ENCODE measurements around the gene IRGM. TPM values are rescaled to one million over a fixed set of nuclear protein-coding genes. Genes with fewer than 3 reads are reported as not detected.

The IRGM gene
- polyA plus RNA-seq, 12 donors: 0.14 to 0.55 (median 0.32) TPM; not detected in 4

- DNase-seq: no peak
These were observed 49.4 kb downstream of the IRGM start for GRCh38 chr5:150895431-150896428.

Other genes starting within 250 kb of the IRGM start
- gene SYNPO, start 205.9 kb upstream of the IRGM start, polyA plus RNA-seq (ENCODE audit: insufficient read length in 12 of 12): 10 to 100 TPM in 11 of 12 donors, not detected in 1; 21.9 to 45.2 (median 34.1) TPM
- 10 to 100 TPM in 8 of 12 donors, 1 to 10 TPM in 3, not detected in 1; 3.1 to 18.0 (median 10.7) TPM for gene MYOZ3, start 185.3 kb upstream of the IRGM start, polyA plus RNA-seq (ENCODE audit: insufficient read length in 12 of 12)
- gene RBM22, start 145.5 kb upstream of the IRGM start, polyA plus RNA-seq (ENCODE audit: insufficient read length in 12 of 12): 10 to 100 TPM in 11 of 12 donors, not detected in 1; 40.9 to 61.4 (median 46.7) TPM
- 10 to 100 TPM in 11 of 12 donors, not detected in 1; 28.2 to 52.4 (median 42.4) TPM for gene DCTN4, start 87.5 kb upstream of the IRGM start, polyA plus RNA-seq (ENCODE audit: insufficient read length in 12 of 12)
- gene SMIM3, start 67.8 kb upstream of the IRGM start, polyA plus RNA-seq (ENCODE audit: insufficient read length in 12 of 12): 10 to 100 TPM in 2 of 12 donors, 1 to 10 TPM in 9, not detected in 1; 6.3 to 10.6 (median 8.1) TPM
- gene ZNF300, start 58.5 kb downstream of the IRGM start, polyA plus RNA-seq (ENCODE audit: insufficient read length in 12 of 12): 10 to 100 TPM in 8 of 12 donors, 1 to 10 TPM in 3, not detected in 1; 7.2 to 24.9 (median 11.2) TPM
- 10 to 100 TPM in 11 of 12 donors, not detected in 1; 21.8 to 71.8 (median 51.7) TPM for gene GPX3, start 174.1 kb downstream of the IRGM start, polyA plus RNA-seq (ENCODE audit: insufficient read length in 12 of 12)
- gene TNIP1, start 234.5 kb downstream of the IRGM start, polyA plus RNA-seq (ENCODE audit: insufficient read length in 12 of 12): 100 to 1,000 TPM in 4 of 12 donors, 10 to 100 TPM in 7, not detected in 1; 63.0 to 115 (median 79.8) TPM

Measured in muscle of arm (tissue), 12 donors.